ACC112 (cell line): Measurements from ENCODE around the gene ATP2A3.

Source experiments
- H2AFZ ChIP-seq: fragments of 200-600 bp; sonication (generic); one replicate; pipeline ENCODE4 v1.6.0; 2017; ENCODE audit warnings: antibody characterized with exemption, low read length; ENCODE audit not compliant: unreplicated experiment
- H3K27ac ChIP-seq: fragments of 200-600 bp; sonication (generic); 2 replicates; pipeline ENCODE4 v1.5.1; 2014; ENCODE audit warnings: low read depth, mild to moderate bottlenecking, antibody characterized with exemption, low read length, moderate library complexity
- H3K27me3 ChIP-seq: fragments of 200-600 bp; sonication (generic); 2 replicates; pipeline ENCODE4 v1.6.1; 2014; ENCODE audit warnings: mild to moderate bottlenecking, antibody characterized with exemption, low read length, moderate library complexity, mixed read lengths; ENCODE audit not compliant: insufficient read depth
- H3K36me3 ChIP-seq: fragments of 200-600 bp; sonication (generic); 2 replicates; pipeline ENCODE4 v1.6.1; 2016; ENCODE audit warnings: mild to moderate bottlenecking, antibody characterized with exemption, low read length, moderate library complexity, mixed read lengths; ENCODE audit not compliant: insufficient read depth
- H3K4me1 ChIP-seq: fragments of 200-600 bp; sonication (generic); one replicate; pipeline ENCODE4 v1.6.1; 2016; ENCODE audit warnings: low read length, mixed read lengths; ENCODE audit not compliant: insufficient read depth, unreplicated experiment, control insufficient read depth
- H3K4me3 ChIP-seq: fragments of 200-600 bp; sonication (generic); 2 replicates; pipeline ENCODE4 v1.5.1; 2014; ENCODE audit warnings: mild to moderate bottlenecking, low read depth, low read length
- H3K79me2 ChIP-seq: fragments of 200-600 bp; sonication (generic); one replicate; pipeline ENCODE4 v1.6.0; 2016; ENCODE audit warnings: low read length; ENCODE audit not compliant: control insufficient read depth, unreplicated experiment, insufficient read depth

The ATP2A3 gene

DNA sequence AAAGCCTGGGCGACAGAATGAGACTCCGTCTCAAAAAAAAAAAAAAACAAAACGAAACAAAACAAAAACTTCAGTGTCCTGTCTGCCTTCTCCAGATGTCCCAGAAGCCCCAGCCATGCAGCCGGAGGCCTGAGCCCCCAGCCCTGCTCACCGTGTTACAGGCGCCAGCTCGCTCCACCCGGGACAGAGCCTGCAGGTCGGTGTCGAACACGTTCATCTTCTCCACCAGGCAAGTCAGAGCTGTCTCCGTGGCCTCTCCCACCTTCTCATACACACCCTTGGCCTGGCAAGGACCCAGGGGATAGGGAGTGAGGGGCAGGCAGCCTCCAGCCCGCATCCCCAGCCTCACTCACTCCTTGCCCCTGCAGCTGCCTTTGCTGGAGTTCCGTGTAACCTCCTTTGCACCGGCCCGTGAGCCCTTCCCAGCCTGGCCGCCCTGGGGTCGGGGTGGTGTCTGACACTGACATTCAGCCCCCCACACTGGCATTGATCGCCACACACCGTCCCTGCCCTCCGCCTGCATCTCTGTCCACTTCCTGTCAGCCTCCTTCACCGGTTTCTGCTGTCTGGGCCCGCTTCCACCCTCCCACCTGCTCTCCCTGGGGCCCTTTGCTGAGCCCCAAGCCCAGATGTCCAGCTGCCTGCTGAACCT, 20.9 kb downstream of the ATP2A3 start:
- H3K4me3 ChIP-seq = no peak overlapping the region
- H3K27me3 ChIP-seq = no peaks in the 10 kb centered on the region
- no peaks in the 10 kb centered on the region for H3K79me2 ChIP-seq
- H3K27ac ChIP-seq = no peak overlapping the region
- H3K36me3 ChIP-seq = no peaks in the 10 kb centered on the region
- peaks cover 4% of the 10 kb centered on the region for H3K4me1 ChIP-seq
- no peak overlapping the region for H2AFZ ChIP-seq

DNA sequence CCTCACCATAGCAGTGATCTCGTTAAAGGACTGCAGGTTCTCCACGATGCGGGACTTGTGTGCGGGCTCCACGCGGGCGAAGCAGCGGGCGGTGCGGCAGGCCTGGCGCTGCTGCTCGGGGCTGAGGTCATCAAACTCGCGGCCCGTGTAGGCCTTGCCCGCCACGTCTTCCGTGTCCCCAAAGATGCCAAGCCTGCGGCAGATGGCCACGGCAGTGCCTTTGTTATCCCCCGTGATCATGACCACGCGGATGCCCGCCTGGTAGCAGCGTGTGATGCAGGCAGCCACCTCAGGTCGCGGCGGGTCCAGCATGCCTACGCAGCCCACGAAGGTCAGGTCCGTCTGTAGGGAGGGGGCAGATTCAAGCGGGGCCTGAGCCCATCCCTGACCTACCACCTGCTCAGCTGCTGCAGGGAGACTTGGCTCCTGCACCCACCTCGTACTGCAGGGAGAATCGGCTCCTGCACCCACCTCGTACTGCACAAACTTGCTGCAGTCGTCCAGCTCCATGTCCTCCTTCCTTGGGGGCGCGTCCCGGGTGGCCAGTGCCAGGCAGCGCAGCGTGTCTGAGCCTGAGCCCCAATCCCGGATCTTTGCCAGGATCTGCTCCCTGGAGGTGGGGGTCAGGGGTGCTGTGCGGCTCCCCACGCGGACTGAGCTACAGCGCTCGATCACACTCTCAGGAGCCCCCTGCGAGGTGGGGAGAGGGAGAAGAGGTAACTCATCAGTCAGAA, 23.1 kb downstream of the ATP2A3 start:
- Histone ChIP-seq H3K27ac (no peak overlapping the region), H3K79me2 (no peaks in the 10 kb centered on the region), H3K27me3 (no peaks in the 10 kb centered on the region), H3K36me3 (no peaks in the 10 kb centered on the region), H3K4me1 (peaks cover 4% of the 10 kb centered on the region), H3K4me3 (no peak overlapping the region), H2AFZ (no peak overlapping the region)

- H3K27me3 ChIP-seq = no peaks in the 10 kb centered on the region
- H3K27ac ChIP-seq = no peak overlapping the region
- no peak overlapping the region for H2AFZ ChIP-seq
- H3K4me3 ChIP-seq = no peak overlapping the region
- H3K79me2 ChIP-seq = no peaks in the 10 kb centered on the region
- no peaks in the 10 kb centered on the region for H3K4me1 ChIP-seq
- H3K36me3 ChIP-seq = no peaks in the 10 kb centered on the region
Observed at GRCh38 chr17:3937359-3937758, 26.9 kb downstream of the ATP2A3 start.

GRCh38 chr17:3935825-3936355, 28.3 kb downstream of the ATP2A3 start:
- Histone ChIP-seq H3K4me3 (no peak overlapping the region), H3K4me1 (no peaks in the 10 kb centered on the region), H3K79me2 (no peaks in the 10 kb centered on the region), H3K36me3 (no peaks in the 10 kb centered on the region), H3K27ac (no peak overlapping the region), H3K27me3 (no peaks in the 10 kb centered on the region), H2AFZ (no peak overlapping the region)

GRCh38 chr17:3935140-3935542, 29.1 kb downstream of the ATP2A3 start:
- no peaks in the 10 kb centered on the region for H3K4me1 ChIP-seq
- H3K27ac ChIP-seq = no peak overlapping the region
- H3K36me3 ChIP-seq = no peaks in the 10 kb centered on the region
- H3K4me3 ChIP-seq = no peak overlapping the region
- no peak overlapping the region for H2AFZ ChIP-seq
- H3K79me2 ChIP-seq = no peaks in the 10 kb centered on the region
- H3K27me3 ChIP-seq = no peaks in the 10 kb centered on the region

DNA sequence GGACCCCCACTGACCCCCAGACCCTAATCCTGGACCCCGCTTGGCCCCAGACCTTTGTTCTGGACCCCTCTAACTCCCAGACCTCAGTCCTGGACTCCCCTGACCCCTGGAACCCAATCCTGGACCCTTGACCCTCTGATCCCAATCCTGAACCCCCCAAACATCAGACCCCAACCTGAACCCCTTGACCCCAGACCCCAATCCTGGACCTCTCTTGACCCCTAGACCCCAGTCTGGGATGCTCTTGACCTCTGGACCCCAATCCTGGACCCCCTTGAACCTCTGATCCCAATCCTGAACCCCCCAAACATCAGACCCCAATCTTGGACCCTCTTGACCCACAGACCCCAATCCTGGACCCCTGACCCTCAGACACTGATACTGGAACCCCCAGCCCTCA, 34.5 kb downstream of the ATP2A3 start:
- Histone ChIP-seq H3K27me3 (no peaks in the 10 kb centered on the region), H3K4me3 (no peak overlapping the region), H3K79me2 (no peaks in the 10 kb centered on the region), H2AFZ (no peak overlapping the region), H3K36me3 (no peaks in the 10 kb centered on the region), H3K4me1 (no peaks in the 10 kb centered on the region), H3K27ac (no peak overlapping the region)

GRCh38 chr17:3929181-3929580, 35.1 kb downstream of the ATP2A3 start:
- no peak overlapping the region for H3K4me3 ChIP-seq
- no peaks in the 10 kb centered on the region for H3K79me2 ChIP-seq
- no peak overlapping the region for H3K27ac ChIP-seq
- H3K36me3 ChIP-seq = no peaks in the 10 kb centered on the region
- H3K4me1 ChIP-seq = no peaks in the 10 kb centered on the region
- H3K27me3 ChIP-seq = no peaks in the 10 kb centered on the region
- no peak overlapping the region for H2AFZ ChIP-seq

GRCh38 chr17:3928406-3928805, 35.8 kb downstream of the ATP2A3 start:
- H3K79me2 ChIP-seq = no peaks in the 10 kb centered on the region
- no peak overlapping the region for H3K4me3 ChIP-seq
- H3K4me1 ChIP-seq = no peaks in the 10 kb centered on the region
- no peak overlapping the region for H2AFZ ChIP-seq
- no peaks in the 10 kb centered on the region for H3K36me3 ChIP-seq
- no peaks in the 10 kb centered on the region for H3K27me3 ChIP-seq
- no peak overlapping the region for H3K27ac ChIP-seq

DNA sequence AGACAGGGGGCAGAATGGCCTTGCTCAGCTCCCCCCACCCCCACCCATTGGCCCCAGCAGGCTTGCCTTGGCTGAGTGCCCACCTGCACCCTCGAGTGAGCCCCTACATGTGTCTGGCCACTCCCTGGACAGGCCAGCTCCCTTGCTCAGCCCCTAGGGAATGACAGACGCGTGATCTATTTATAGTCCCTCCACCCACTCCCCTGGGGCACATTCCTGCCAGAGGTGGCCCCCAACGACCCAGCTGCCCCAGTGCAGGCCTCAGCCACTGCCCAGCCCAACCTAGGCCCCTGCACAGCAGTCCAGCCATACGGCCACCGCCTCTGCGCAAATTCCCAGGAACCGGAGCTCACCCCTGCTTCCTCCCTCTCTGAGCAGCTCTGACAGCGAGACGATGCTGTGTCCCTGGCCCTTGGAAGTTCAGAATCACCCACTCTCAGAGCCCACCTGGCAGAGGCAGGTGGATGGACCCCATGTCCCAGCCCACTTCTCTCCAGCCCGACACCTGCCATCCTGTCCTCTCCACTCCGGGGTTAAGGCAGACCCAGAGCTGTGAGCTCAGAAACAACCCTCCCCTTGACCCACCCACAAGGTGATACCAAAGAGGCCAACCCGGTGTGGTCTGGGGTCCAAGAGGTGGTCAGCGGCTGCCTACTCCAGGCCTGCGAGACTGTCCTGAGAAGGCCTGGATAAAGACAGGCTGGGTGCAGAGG, 36.5 kb downstream of the ATP2A3 start:
- Histone ChIP-seq H3K79me2 (no peaks in the 10 kb centered on the region), H3K27ac (no peak overlapping the region), H2AFZ (no peak overlapping the region), H3K4me3 (no peak overlapping the region), H3K27me3 (no peaks in the 10 kb centered on the region), H3K4me1 (no peaks in the 10 kb centered on the region), H3K36me3 (no peaks in the 10 kb centered on the region)

GRCh38 chr17:3926860-3927627, 37.2 kb downstream of the ATP2A3 start:
- Histone ChIP-seq H3K4me1 (no peaks in the 10 kb centered on the region), H3K36me3 (no peaks in the 10 kb centered on the region), H3K4me3 (no peak overlapping the region), H2AFZ (no peak overlapping the region), H3K27me3 (no peaks in the 10 kb centered on the region), H3K79me2 (no peaks in the 10 kb centered on the region), H3K27ac (no peak overlapping the region)
